Measurements from ENCODE around the gene NCOA3.

- TF ChIP-seq CTCF (conservative IDR thresholded peaks at IDR 0.05; ENCODE audit: low read length) (no peak), EZH2phosphoT487 (IDR thresholded peaks at IDR 0.05; ENCODE audit: borderline replicate concordance) (no peak)
Observed at GRCh38 chr20:47532002-47532401, 30.3 kb downstream of the NCOA3 start.
